Endothelial cell of umbilical vein (primary cell): Measurements from ENCODE around the gene HRH2. TPM values are rescaled to one million over a fixed set of nuclear protein-coding genes. Genes with fewer than 3 reads are reported as not detected.

Experiments used
- BruUV-seq: library from RNA; stranded (reverse); fragments of 400-500 nt; replicated peaks from 2 replicates; lab custom pipeline; 2021; lab: Mats Ljungman, UMichigan
- CTCF ChIA-PET: fragments of 300-600, 350-600 bp; sonication (Branson Sonifier 250); formaldehyde crosslinking; loops from one replicate; lab custom pipeline; 2021; ENCODE audit warnings: antibody characterized with exemption, inconsistent platforms; lab: Charles Lee
- POLR2A ChIA-PET: fragments of 300-600, 350-600 bp; sonication (Branson Sonifier 250); formaldehyde crosslinking; loops from one replicate; lab custom pipeline; 2021; ENCODE audit warnings: antibody characterized with exemption, inconsistent platforms; lab: Charles Lee
- DNase-seq: peaks from one replicate; pipeline ENCODE4 v3.0.0-alpha.2; 2011; ENCODE audit warnings: low read depth, low spot score
- FAIRE-seq: peaks from 2 replicates; lab custom pipeline; 2011; peaks lifted over from hg19 to GRCh38; lab: Jason Lieb, UNC
- H2AFZ ChIP-seq: 2 replicates; pipeline ENCODE4 v1.6.0; 2012; ENCODE audit warnings: low read depth, low read length, control low read depth, inconsistent platforms
- H3K27ac ChIP-seq: 2 replicates; pipeline ENCODE4 v1.5.1; 2011; ENCODE audit warnings: low read depth, mild to moderate bottlenecking, control low read depth, low read length, moderate library complexity; ENCODE audit not compliant: insufficient read depth
- H3K27me3 ChIP-seq, 2 experiments: 2 replicates each; pipeline versions ENCODE4 v1.6.0 to v1.6.1; 2011; ENCODE audit warnings: low read length in 2 of 2, mixed read lengths in 1 of 2; ENCODE audit not compliant: control insufficient read depth in 2 of 2, insufficient read depth in 2 of 2
- H3K36me3 ChIP-seq, 2 experiments: 2 replicates in 1 of 2; 3 replicates in 1 of 2; pipeline ENCODE4 v1.5.1; 2011; ENCODE audit warnings: low read length in 2 of 2, mild to moderate bottlenecking in 1 of 2, moderate library complexity in 1 of 2; ENCODE audit not compliant: control insufficient read depth in 2 of 2, insufficient read depth in 2 of 2; ENCODE audit errors: extremely low read depth in 1 of 2
- H3K4me1 ChIP-seq: 3 replicates; pipeline ENCODE4 v1.5.1; 2011; ENCODE audit warnings: mild to moderate bottlenecking, low read length; ENCODE audit not compliant: control insufficient read depth, insufficient read depth; ENCODE audit errors: extremely low read depth
- H3K4me2 ChIP-seq: 2 replicates; pipeline ENCODE4 v1.6.1; 2011; ENCODE audit warnings: low read length, control low read depth, mixed read lengths; ENCODE audit not compliant: insufficient read depth
- H3K4me3 ChIP-seq, 3 experiments: fragments of 200-600 bp in 1 of 3; sonication (generic), shearing (Covaris generic) in 1 of 3; replicated peaks in 1 of 3; 2 replicates each; pipeline ENCODE4 v1.5.1; 2011 to 2016; ENCODE audit warnings: control low read depth in 3 of 3, low read length in 3 of 3, mild to moderate bottlenecking in 2 of 3, inconsistent platforms in 1 of 3, low read depth in 1 of 3, moderate library complexity in 1 of 3; ENCODE audit not compliant: insufficient read depth in 1 of 3
- H3K79me2 ChIP-seq: 2 replicates; pipeline ENCODE4 v1.6.0; 2012; ENCODE audit warnings: low read length, inconsistent platforms; ENCODE audit not compliant: control insufficient read depth, insufficient read depth
- H3K9ac ChIP-seq: replicated peaks from 2 replicates; pipeline ENCODE3; 2011; ENCODE audit warnings: low read length, control low read depth; ENCODE audit not compliant: insufficient read depth; ENCODE audit errors: extremely low read depth
- H3K9me1 ChIP-seq: replicated peaks from 3 replicates; pipeline ENCODE4 v1.6.0; 2011; ENCODE audit warnings: mild to moderate bottlenecking, low read length; ENCODE audit not compliant: control insufficient read depth, insufficient read depth; ENCODE audit errors: extremely low read depth
- H3K9me3 ChIP-seq: replicated peaks from 2 replicates; pipeline ENCODE4 v1.5.1; 2012; ENCODE audit warnings: low read length, inconsistent platforms; ENCODE audit not compliant: control insufficient read depth, insufficient read depth
- H4K20me1 ChIP-seq: replicated peaks from 2 replicates; pipeline ENCODE3; 2011; ENCODE audit warnings: mild to moderate bottlenecking, low read length; ENCODE audit not compliant: control insufficient read depth, insufficient read depth; ENCODE audit errors: extremely low read depth
- EZH2 ChIP-seq: IDR thresholded peaks from 2 replicates; pipeline ENCODE4 v1.6.1; 2012; ENCODE audit warnings: borderline replicate concordance, low read depth, mild to moderate bottlenecking, moderate library complexity, low read length, inconsistent platforms; ENCODE audit not compliant: severe bottlenecking
- FOS ChIP-seq: IDR thresholded peaks from 2 replicates; pipeline ENCODE4 v1.6.1; 2011; ENCODE audit warnings: mild to moderate bottlenecking, low read length, moderate library complexity, borderline replicate concordance; ENCODE audit not compliant: insufficient read depth
- GATA2 ChIP-seq: IDR thresholded peaks from 2 replicates; pipeline ENCODE4 v1.7.0; 2011; ENCODE audit warnings: low read depth, mild to moderate bottlenecking, moderate library complexity, mixed read lengths, low read length; ENCODE audit not compliant: insufficient read length, insufficient read depth
- JUN ChIP-seq: IDR thresholded peaks from 2 replicates; pipeline ENCODE4 v1.6.1; 2011; ENCODE audit warnings: borderline replicate concordance, low read depth; ENCODE audit not compliant: insufficient read length, insufficient read depth
- MYC ChIP-seq: IDR thresholded peaks from one replicate; pipeline ENCODE4 v1.6.1; 2011; ENCODE audit warnings: mild to moderate bottlenecking, low read depth, low read length
- POLR2A ChIP-seq: IDR thresholded peaks from 2 replicates; pipeline ENCODE4 v1.6.1; 2012; ENCODE audit warnings: low read depth, mild to moderate bottlenecking, control low read depth, low read length
- POLR2AphosphoS5 ChIP-seq: IDR thresholded peaks from 2 replicates; pipeline ENCODE4 v1.6.1; 2012; ENCODE audit warnings: low read depth, mild to moderate bottlenecking, control low read depth, low read length, moderate library complexity; ENCODE audit not compliant: insufficient read depth
- dilution Hi-C: fragments of 300-500 bp; cut with MboI; formaldehyde crosslinking; loops from one replicate; pipeline ENCODE4 v1.15.0; 2019; ENCODE audit warnings: low sequenced_read_pairs; ENCODE audit not compliant: extremely low pct_ligation_motif_present
- intact Hi-C: fragments of 100-400 bp; cut with micrococcal nuclease; formaldehyde crosslinking; loops from one replicate; pipeline ENCODE4 v1.10.0; 2022
- polyA plus RNA-seq, 4 experiments: library from polyadenylated mRNA; depleted of rRNA in 3 of 4; stranded (reverse) in 3 of 4; unstranded in 1 of 4; fragments of >200 nt; gene quantifications; 2 replicates each; pipeline versions ENCODE4 v1.2.1 to v1.2.3, GENCODE V29; 2011 to 2012; ENCODE audit warnings: missing spikeins in 1 of 4
- total RNA-seq: library from RNA; stranded (reverse); gene quantifications from 2 replicates; pipeline ENCODE4 v1.2.3, GENCODE V29; 2021
- TF ChIP-seq, protein P1 (sequence below): IDR thresholded peaks from 2 replicates; pipeline ENCODE4 v1.6.1; 2011; ENCODE audit not compliant: insufficient read depth, insufficient read length
- TF ChIP-seq, protein P2 (sequence below), 2 donors: IDR thresholded peaks; 1 replicate in 1 of 2; 2 replicates in 1 of 2; pipeline ENCODE4 v1.5.1; 2011; ENCODE audit warnings: low read length in 2 of 2, mild to moderate bottlenecking in 2 of 2, moderate library complexity in 2 of 2, control low read depth in 1 of 2, inconsistent platforms in 1 of 2, low read depth in 1 of 2; ENCODE audit not compliant: insufficient read depth in 1 of 2; ENCODE audit errors: extremely low read depth in 1 of 2

HRH2 gene
- total and polyA plus RNA-seq, 2 donors (not counting 3 experiments of a cell fraction or from before 2014, with no cell fraction given) = not detected

DNA sequence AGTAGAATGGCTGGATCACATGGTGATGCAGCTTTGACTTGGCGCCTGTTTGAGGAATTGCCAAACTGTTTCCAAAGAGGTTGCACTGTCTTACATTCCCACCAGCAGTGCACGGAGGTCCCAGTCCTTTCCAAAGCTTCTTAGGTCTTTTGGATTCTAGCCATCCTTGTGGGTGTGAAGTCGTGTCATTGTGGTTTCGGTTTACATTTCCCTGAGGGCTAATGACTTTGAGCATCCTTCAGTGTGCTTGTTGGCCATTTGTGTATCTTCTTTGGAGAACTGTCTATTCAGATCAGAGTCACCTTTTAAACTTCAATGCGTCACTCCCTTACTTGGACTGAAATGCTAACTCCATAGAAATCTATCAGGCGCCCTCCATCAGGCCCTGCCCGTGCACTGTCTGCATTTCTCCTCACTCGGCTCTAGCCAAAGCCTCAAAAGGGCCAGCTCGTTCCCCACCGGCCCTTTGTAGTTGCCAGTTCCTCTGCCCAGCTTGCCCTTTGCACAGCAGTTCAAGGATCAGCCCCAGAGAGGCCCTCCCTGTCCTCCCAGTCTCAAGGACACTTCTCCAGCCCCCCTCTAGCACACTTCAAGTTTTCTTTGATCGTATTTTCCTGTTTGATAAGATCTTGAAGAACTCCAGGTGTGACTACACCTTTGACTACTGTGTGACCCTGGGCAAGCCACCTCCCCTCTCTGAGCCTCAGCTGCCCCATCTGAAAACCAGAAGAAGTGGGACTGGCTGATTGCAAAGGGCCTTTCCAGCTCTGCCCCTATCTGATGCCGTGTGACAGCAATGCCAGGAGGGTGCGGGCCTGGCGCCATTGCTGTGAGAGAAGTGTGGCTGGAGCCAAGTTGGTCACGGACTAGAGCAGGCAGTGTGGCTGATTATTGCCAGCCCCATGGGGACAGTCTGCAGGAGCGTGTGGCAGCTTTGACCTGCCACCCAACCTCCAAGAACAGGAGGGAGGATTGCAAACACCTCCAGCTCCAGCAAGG lies 5.6 kb downstream of the HRH2 start:
- CTCF ChIA-PET = no interaction called here
- no peak overlapping the region for H3K27ac ChIP-seq
- H4K20me1 ChIP-seq = no peaks in the 10 kb centered on the region
- H3K9me1 ChIP-seq = no peaks in the 10 kb centered on the region
- BruUV-seq = no TSS peak
- peaks cover 0 to 3% of the 10 kb centered on the region in 2 experiments for H3K27me3 ChIP-seq
- DNase-seq (no peak), FAIRE-seq (no peak)
- H3K4me1 ChIP-seq = no peaks in the 10 kb centered on the region
- dilution Hi-C loops = no loop called here
- POLR2A ChIA-PET = no interaction called here
- no peak overlapping the region for H3K4me3 ChIP-seq
- intact Hi-C loops = no loop called here
- no peak overlapping the region for H2AFZ ChIP-seq
- no peaks in the 10 kb centered on the region for H3K36me3 ChIP-seq
- H3K9me3 ChIP-seq = no peaks in the 10 kb centered on the region
- TF ChIP-seq, protein P1, sequence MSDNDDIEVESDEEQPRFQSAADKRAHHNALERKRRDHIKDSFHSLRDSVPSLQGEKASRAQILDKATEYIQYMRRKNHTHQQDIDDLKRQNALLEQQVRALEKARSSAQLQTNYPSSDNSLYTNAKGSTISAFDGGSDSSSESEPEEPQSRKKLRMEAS = no peak
- TF ChIP-seq JUN (no peak), EZH2 (no peak), GATA2 (no peak), MYC (no peak), POLR2A (no peak), FOS (no peak), POLR2AphosphoS5 (no peak)
- TF ChIP-seq, protein P2, sequence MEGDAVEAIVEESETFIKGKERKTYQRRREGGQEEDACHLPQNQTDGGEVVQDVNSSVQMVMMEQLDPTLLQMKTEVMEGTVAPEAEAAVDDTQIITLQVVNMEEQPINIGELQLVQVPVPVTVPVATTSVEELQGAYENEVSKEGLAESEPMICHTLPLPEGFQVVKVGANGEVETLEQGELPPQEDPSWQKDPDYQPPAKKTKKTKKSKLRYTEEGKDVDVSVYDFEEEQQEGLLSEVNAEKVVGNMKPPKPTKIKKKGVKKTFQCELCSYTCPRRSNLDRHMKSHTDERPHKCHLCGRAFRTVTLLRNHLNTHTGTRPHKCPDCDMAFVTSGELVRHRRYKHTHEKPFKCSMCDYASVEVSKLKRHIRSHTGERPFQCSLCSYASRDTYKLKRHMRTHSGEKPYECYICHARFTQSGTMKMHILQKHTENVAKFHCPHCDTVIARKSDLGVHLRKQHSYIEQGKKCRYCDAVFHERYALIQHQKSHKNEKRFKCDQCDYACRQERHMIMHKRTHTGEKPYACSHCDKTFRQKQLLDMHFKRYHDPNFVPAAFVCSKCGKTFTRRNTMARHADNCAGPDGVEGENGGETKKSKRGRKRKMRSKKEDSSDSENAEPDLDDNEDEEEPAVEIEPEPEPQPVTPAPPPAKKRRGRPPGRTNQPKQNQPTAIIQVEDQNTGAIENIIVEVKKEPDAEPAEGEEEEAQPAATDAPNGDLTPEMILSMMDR (IDR thresholded peaks at IDR 0.05; ENCODE audit: extremely low read depth in 1 of 2, insufficient read depth in 1 of 2, low read depth in 1 of 2, low read length in 2 of 2) = no peak
- H3K4me2 ChIP-seq = no peak overlapping the region
- H3K9ac ChIP-seq = no peak overlapping the region
- H3K79me2 ChIP-seq = no peaks in the 10 kb centered on the region
